Amygdala (tissue), 56 donors: Measurements from ENCODE around the gene TRIM24.
"Not testable (repeated sequence)": the region's sequence is repeated elsewhere in the genome, so short reads cannot be mapped to it uniquely, and the experiment has no call there.

Source experiments
- DNase-seq, 56 donors: peaks; one replicate each; lab custom pipeline; 2025; lab: John Stamatoyannopoulos, UW

Gene TRIM24

DNA sequence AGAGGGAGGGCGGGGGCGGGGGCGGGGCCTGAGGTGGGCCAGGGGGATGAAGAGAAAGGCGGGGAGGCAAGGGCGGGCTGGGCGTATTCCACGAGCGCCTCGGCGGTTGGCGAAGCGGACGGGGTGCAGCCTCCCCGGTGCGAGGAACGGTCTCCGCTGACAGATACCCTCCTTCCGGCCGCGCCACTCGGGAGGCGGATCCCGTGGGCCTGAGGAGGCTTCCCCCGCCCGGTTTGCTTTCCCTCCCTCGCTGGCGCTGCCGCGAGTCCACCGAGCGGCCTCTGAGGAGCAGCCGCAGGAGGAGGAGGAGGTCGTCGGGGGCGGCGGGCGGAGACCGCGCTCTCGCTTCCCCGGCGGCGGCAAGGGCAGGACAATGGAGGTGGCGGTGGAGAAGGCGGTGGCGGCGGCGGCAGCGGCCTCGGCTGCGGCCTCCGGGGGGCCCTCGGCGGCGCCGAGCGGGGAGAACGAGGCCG lies at the start of gene TRIM24:
Gene TRIM24 (plus strand): TSS at position 84 of the 473 bp plus-strand sequence. CDS start 290 bp downstream, at position 374.
- DNase-seq = peak in 10 of 56 donors; percentile 71 to 100 (median 100)

DNA sequence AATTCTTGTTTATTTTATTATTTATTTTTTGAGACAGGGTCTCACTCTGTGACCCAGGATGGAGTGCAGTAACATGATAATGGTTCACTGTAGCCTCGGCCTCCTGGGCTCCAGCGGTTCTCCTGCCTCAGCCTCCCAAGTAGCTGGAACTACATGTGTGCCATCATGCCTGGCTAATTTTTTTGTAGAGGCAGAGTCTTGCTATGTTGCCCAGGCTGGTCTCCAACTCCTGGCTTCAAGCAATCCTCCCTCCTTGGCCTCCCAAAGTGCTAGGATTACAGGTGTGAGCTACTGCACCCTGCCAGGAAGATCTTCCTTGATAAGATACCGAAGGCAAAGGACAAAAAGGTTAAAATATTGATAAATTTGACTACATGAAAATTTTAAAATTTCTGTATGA lies 48.0 kb upstream of the TRIM24 start:
- not testable (repeated sequence) for DNase-seq

- not testable (repeated sequence) for DNase-seq
These were observed 47.1 kb upstream of the TRIM24 start for GRCh38 chr7:138412921-138413320.

DNA sequence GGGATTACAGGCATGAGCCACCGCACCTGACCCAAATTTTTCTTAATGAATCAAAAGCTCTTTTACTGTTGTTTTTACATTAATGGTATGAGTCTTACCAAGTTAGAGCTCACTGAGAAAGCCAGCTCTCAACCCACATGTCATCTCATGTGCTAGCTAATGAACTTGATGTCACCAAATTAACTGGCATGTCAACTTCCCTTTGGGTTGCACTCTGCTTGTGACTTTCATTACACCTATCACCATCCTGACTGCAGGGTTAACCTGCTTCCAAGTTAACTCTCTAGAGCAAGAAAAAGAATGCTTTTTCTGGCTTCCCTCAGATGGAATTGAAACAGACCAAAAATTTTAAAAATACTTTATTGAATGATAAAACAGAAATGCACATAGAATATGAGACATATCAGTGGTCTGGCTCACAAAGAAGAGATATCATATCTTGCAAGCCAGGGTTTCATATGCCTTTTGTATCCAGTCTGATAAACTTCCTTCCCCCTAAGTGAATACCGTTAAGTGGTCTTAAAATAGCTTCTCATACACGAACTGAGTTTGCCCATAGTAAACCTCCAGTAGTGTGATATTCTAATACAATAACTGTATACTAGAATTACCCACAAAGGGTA lies 42.9 kb upstream of the TRIM24 start:
- no peak for DNase-seq

DNA sequence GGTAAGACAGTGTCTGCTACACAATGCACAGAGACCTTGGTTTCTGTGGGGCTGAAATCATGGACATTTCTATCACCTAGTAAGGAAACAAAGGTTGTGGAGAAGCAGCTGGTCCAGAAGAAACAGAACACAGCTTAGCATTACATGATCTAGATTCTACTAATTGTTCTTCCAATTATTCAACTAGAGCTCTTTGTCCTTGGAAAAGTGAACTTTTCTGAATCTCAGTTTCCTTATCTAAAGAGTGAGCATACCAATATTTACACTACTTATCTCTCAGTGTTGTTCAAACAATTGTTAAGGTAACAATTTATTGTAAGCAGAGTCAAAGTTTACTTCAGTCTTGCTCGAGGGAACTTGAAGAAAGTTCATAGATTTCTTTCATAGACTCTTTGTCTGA lies 42.3 kb upstream of the TRIM24 start:
- no peak for DNase-seq

GRCh38 chr7:138418403-138418802 lies 41.7 kb upstream of the TRIM24 start:
- DNase-seq = not testable (repeated sequence)

GRCh38 chr7:138425026-138425425 lies 35.0 kb upstream of the TRIM24 start:
- DNase-seq = no peak

DNA sequence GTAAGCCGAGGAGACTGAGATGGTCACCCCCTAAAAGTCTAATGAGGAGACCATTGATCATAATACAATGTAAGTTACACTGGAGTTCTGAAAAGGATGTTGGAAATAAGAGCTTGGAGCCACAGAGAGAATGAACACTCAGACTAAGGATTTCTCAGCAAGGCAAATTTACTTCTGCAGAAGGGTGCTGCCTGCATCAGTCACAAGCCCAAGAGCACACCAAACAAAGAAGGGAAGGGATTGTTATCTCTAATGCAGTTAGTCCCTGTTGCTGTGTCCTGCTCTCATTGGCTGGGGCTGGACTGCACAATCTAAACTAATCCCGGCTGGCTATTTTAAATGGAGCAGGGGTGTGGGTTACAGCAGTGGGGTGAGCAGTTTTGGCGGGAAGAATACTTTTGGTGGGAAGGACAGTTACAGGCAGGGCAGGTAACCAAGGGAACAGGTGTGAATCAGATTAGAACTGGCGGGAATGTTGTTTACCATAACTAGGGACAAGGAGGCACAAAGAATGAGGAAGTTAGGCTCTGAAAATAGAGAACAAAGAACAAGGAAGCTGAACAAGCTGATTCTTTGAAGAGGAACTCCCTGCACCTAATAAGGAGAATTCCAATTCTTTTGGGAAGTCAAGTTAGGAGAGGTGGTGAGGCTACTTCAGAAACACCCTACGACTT lies 30.3 kb upstream of the TRIM24 start:
- no peak for DNase-seq

DNA sequence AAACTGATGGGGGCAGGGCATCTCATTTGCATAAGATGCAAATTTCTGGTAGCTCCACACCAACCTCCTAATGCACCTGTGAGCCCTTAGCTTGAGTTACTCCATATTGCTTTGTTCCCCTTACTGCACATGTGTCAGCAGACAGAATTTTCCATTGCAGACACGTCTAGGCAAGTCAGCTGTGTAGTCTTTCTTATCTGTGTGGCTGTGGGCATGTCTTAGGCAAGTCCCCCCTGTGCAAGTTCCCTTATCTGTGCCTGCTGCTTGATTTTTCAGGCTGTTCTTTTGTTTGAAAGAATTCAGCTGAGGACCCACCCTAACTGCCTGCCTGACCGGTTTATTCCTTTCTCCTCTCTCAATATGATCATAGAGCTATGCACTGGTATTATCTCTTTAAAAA lies 28.5 kb upstream of the TRIM24 start:
- no peak for DNase-seq

GRCh38 chr7:138433583-138434443 lies 26.2 kb upstream of the TRIM24 start:
- no peak for DNase-seq

DNA sequence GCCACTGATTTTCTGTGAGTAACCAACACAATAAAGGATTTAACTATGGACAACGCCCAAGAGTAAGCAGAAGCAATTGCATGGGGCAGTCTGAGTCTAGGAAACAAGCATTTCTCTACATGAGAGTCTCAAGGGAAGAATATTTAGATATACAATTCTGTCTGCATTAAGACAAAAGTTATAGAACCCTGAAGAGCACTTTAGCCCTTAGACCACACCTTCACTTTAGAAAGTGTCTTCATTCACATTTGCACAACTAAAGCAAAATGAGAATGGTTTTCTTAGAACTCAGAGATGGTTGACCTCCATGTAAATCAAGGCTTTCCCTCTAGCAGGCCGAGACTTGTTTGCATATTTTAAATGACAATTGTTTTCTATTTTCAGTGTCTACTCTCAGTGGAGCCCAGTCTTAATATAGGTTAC lies 25.5 kb upstream of the TRIM24 start:
- no peak for DNase-seq

- DNase-seq = no peak
These were observed 24.7 kb upstream of the TRIM24 start for GRCh38 chr7:138435231-138435919.

DNA sequence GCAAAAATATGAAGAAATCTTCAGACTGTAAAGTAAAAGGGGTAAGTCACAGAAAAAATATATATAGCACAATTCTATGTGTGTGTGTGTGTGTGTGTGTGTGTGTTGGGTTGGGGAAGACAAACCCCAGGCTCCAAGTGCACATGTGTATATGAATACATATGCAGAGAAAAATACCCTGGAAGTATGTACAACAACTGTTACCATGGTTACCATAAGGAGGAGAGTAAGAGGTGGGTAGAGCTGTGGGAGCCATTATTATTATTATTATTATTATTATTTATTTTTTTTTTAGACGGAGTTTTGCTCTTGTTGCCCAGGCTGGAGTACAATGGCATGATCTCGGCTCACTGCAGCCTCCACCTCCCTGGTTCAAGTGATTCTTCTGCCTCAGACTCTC lies 23.7 kb upstream of the TRIM24 start:
- DNase-seq = no peak

DNA sequence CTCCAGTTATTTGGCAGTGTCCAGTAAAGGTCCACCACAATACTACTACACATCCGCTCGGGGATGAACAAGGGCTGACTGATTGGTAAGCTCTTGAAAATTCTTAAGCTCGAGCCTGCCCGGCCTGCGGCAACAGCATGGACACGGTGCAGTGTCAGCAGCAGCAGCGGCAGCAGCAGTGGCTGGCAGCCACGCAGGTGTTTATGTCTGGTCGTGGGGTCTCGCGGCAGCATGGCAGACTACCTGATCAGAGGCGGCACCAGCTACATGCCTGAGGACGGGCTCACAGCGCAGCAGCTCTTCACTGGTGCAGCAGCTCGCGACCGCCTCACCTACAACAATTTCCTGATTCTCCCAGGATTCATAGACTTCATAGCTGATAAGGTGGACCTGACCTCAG lies 19.6 kb upstream of the TRIM24 start:
- DNase-seq = no peak

GRCh38 chr7:138442822-138443221 lies 17.2 kb upstream of the TRIM24 start:
- DNase-seq = no peak

- DNase-seq = no peak
These were observed 10.5 kb upstream of the TRIM24 start for GRCh38 chr7:138449580-138449979.

DNA sequence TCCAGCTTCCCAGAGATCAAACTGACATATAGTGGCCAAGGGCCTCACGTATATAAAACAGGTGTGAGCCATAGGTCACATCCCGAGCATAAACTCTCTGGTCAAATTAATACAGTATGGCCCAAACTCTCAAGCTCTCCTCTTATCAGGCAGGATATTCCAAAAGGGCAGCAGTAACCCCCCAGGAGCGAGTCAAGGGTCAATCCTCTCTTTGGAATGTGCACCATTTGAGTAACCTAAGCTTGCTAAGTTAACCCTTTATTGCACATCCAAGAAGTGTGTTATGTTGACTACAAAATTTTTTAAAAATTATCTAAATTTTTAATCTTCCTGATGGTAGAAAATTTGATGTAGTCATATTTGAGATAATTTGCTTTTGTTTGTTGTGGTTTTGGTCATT lies 4.5 kb upstream of the TRIM24 start:
- DNase-seq = no peak

- no peak for DNase-seq
These were observed 3.8 kb upstream of the TRIM24 start for GRCh38 chr7:138456220-138456619.

DNA sequence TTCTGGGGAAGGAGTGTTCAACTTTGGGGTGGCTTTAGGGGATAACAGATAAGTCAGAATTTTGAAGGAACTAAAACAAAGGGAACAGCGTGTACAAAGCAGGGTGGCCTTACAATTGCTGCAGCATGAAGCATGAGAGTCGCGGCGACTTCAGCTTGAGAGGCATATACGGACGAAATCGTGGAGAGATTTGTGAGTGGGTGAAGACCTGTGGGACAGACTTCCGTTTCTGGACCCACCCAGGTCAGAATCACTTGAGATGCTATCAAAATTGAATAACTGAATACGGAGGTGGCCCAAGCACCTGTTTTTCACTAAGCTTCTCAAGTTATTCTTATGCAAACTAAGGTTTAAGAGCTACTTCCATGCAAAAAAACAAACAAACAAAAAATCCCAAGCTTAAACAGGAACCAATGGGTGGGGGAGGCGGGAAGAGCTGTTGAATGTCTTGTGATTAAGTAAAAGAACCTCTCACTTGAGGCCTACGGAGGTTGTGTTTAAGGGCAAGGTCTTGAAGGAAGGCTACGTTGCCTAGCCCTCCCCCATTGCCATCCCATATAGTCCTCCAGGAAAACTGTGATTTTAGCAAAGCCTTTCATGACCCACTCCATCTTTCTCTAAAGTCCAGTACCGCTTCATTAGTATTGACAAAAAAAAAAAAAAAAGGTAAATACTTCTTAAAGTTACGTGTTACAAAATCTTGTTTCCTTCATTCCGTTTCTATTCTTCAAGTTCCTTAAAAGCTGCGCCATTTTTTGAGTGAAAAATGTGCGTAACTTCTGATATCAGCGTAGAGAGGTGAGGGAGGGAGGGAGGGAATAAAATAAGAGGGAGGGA lies 1.3 kb upstream of the TRIM24 start:
- DNase-seq = no peak
